ENCODE results near the gene PML. TPM values are rescaled to one million over a fixed set of nuclear protein-coding genes. Genes with fewer than 3 reads are reported as not detected.

The PML gene
- total and polyA plus RNA-seq, 12 donors: 17.9 to 50.1 (median 22.5) TPM

- peak overlapping the region; percentile 74 to 100 (median 99) for H3K27ac ChIP-seq
- ATAC-seq: no peak
- no peak for DNase-seq
- H3K4me1 ChIP-seq: peaks cover 76 to 100% (median 99%) of the 10 kb centered on the region in 9 donors
- H3K9me3 ChIP-seq: no peaks in the 10 kb centered on the region
- 56 to 59% methylated on average over 7 of the region's 7 CpGs for WGBS, 2 donors
- H3K36me3 ChIP-seq: peaks cover 0 to 40% (median 6%) of the 10 kb centered on the region in 9 donors
- no peak for TF ChIP-seq CTCF (IDR thresholded peaks at IDR 0.05)
- H3K27me3 ChIP-seq: no peaks in the 10 kb centered on the region
- intact Hi-C loops (cut with DNase I): loop anchor here in 1 of 10 donors (5.0 kb wide), 1 partner anchor 51 kb away; no protein-coding TSS in a partner anchor
- H3K4me3 ChIP-seq: no peak overlapping the region
Observed at GRCh38 chr15:73986055-73986775, 8.3 kb upstream of the PML start.

GRCh38 chr15:73986776-73987056, 7.8 kb upstream of the PML start:
- intact Hi-C loops (cut with DNase I): loop anchor here in 1 of 10 donors (5.0 kb wide), 1 partner anchor 51 kb away; no protein-coding TSS in a partner anchor
- TF ChIP-seq CTCF (IDR thresholded peaks at IDR 0.05): no peak
- H3K9me3 ChIP-seq: no peaks in the 10 kb centered on the region
- WGBS, 2 donors: 94 to 100% methylated on average over 1 of the region's 1 CpG
- H3K27ac ChIP-seq: peak overlapping the region; percentile 74 to 100 (median 99)
- no peak overlapping the region for H3K4me3 ChIP-seq
- H3K4me1 ChIP-seq: peaks cover 71 to 100% (median 99%) of the 10 kb centered on the region in 9 donors
- H3K27me3 ChIP-seq: no peaks in the 10 kb centered on the region
- peaks cover 0 to 40% (median 6%) of the 10 kb centered on the region in 9 donors for H3K36me3 ChIP-seq
- DNase-seq (no peak), ATAC-seq (no peak)

GRCh38 chr15:73987250-73987649, 7.3 kb upstream of the PML start:
- WGBS, 2 donors: 78 to 83% methylated on average over 4 of the region's 4 CpGs
- intact Hi-C loops (cut with DNase I): loop anchor here in 1 of 10 donors (5.0 kb wide), 1 partner anchor 50 kb away; no protein-coding TSS in a partner anchor
- no peaks in the 10 kb centered on the region for H3K9me3 ChIP-seq
- peaks cover 66 to 98% (median 95%) of the 10 kb centered on the region in 9 donors for H3K4me1 ChIP-seq
- TF ChIP-seq CTCF (IDR thresholded peaks at IDR 0.05): no peak
- H3K4me3 ChIP-seq: no peak overlapping the region
- H3K27me3 ChIP-seq: no peaks in the 10 kb centered on the region
- peak overlapping the region; percentile 74 to 100 (median 99) for H3K27ac ChIP-seq
- DNase-seq: no peak
- H3K36me3 ChIP-seq: peaks cover 0 to 40% (median 6%) of the 10 kb centered on the region in 9 donors
- no peak for ATAC-seq

- ATAC-seq: no peak
- intact Hi-C loops (cut with DNase I): loop anchor here in 1 of 10 donors (5.0 kb wide), 1 partner anchor 49 kb away; no protein-coding TSS in a partner anchor
- peaks cover 65 to 98% (median 95%) of the 10 kb centered on the region in 9 donors for H3K4me1 ChIP-seq
- no peak for TF ChIP-seq CTCF (IDR thresholded peaks at IDR 0.05)
- no peak for DNase-seq
- no peaks in the 10 kb centered on the region for H3K27me3 ChIP-seq
- no peak overlapping the region for H3K4me3 ChIP-seq
- H3K9me3 ChIP-seq: no peaks in the 10 kb centered on the region
- WGBS, 2 donors: 51 to 70% methylated on average over 9 of the region's 9 CpGs
- peak overlapping the region; percentile 74 to 100 (median 99) for H3K27ac ChIP-seq
- peaks cover 0 to 40% (median 6%) of the 10 kb centered on the region in 9 donors for H3K36me3 ChIP-seq
Observed at GRCh38 chr15:73987681-73988444, 6.7 kb upstream of the PML start.
